IPS-20b (cell line): ENCODE results near the gene ADI1.

ENCODE experiments used
- H3K27ac ChIP-seq: one replicate; pipeline ENCODE4 v1.5.1; 2013; ENCODE audit warnings: low read length
- H3K27me3 ChIP-seq: 2 replicates; pipeline ENCODE4 v1.6.1; 2013; ENCODE audit warnings: mild to moderate bottlenecking, low read length, inconsistent platforms; ENCODE audit not compliant: insufficient read depth
- H3K36me3 ChIP-seq: 2 replicates; pipeline ENCODE4 v1.6.1; 2013; ENCODE audit warnings: low read depth, mild to moderate bottlenecking, inconsistent platforms, low read length, moderate library complexity; ENCODE audit not compliant: insufficient read depth
- H3K4me1 ChIP-seq: 2 replicates; pipeline ENCODE4 v1.6.1; 2013; ENCODE audit warnings: mild to moderate bottlenecking, control low read depth, inconsistent platforms, low read length, moderate library complexity; ENCODE audit not compliant: insufficient read depth
- H3K4me3 ChIP-seq: 2 replicates; pipeline ENCODE4 v1.5.1; 2013; ENCODE audit warnings: mild to moderate bottlenecking, low read length, inconsistent platforms
- H3K9ac ChIP-seq: 2 replicates; pipeline ENCODE4 v1.6.1; 2013; ENCODE audit warnings: low read depth, mild to moderate bottlenecking, inconsistent platforms, low read length, moderate library complexity
- H3K9me3 ChIP-seq: 2 replicates; pipeline ENCODE4 v1.6.1; 2013; ENCODE audit warnings: mild to moderate bottlenecking, low read depth, low read length, inconsistent platforms; ENCODE audit not compliant: insufficient read depth

The ADI1 gene

DNA sequence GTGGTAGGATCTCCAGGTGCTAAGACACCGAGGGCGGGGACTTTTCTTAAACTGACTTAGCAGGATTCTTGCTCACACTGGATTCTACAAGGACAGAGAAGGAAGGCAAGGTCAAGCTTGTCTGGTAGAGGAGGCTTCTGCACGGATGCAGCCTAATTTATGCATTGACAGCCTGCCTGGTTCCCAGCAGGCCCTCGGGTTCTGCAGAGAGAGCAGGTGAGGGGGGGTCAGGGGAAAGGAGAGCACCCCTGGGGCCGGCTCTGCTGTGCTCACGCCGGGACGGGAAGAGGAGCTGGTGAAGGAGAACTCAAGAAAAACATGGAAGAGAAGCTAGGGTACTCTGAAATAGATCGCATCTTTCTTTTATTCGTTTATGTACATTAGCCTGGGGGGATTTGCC lies 46.4 kb downstream of the ADI1 start:
- peaks cover 16% of the 10 kb centered on the region for H3K36me3 ChIP-seq

DNA sequence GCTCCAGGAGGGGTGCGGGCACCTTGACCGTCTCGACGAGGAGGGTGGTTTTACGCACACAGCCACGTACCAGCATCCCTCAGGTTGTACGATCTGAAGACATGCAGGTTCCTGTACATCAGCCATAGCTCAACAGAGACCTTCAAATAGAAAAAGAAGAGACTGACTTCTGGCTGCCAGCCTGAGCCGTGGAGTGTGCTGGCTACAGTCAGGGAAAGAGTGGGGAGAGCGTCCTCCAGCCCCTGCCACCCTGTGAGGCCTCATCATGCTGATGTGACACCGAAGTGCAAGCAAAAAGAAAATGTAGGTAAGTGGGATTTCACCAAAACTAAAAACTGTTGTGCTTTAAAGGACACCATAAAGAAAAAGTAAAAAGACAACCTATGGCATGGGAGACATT lies 47.0 kb downstream of the ADI1 start:
- Histone ChIP-seq H3K9me3 (no peaks in the 10 kb centered on the region), H3K4me1 (no peaks in the 10 kb centered on the region), H3K4me3 (no peak overlapping the region), H3K36me3 (peaks cover 23% of the 10 kb centered on the region), H3K27me3 (no peaks in the 10 kb centered on the region), H3K9ac (no peak overlapping the region), H3K27ac (no peak overlapping the region)

More for the DNA sequence above, 46.4 kb downstream of the ADI1 start:
- Histone ChIP-seq H3K9ac (no peak overlapping the region), H3K9me3 (no peaks in the 10 kb centered on the region), H3K27me3 (no peaks in the 10 kb centered on the region), H3K4me1 (no peaks in the 10 kb centered on the region), H3K4me3 (no peak overlapping the region), H3K27ac (no peak overlapping the region)

DNA sequence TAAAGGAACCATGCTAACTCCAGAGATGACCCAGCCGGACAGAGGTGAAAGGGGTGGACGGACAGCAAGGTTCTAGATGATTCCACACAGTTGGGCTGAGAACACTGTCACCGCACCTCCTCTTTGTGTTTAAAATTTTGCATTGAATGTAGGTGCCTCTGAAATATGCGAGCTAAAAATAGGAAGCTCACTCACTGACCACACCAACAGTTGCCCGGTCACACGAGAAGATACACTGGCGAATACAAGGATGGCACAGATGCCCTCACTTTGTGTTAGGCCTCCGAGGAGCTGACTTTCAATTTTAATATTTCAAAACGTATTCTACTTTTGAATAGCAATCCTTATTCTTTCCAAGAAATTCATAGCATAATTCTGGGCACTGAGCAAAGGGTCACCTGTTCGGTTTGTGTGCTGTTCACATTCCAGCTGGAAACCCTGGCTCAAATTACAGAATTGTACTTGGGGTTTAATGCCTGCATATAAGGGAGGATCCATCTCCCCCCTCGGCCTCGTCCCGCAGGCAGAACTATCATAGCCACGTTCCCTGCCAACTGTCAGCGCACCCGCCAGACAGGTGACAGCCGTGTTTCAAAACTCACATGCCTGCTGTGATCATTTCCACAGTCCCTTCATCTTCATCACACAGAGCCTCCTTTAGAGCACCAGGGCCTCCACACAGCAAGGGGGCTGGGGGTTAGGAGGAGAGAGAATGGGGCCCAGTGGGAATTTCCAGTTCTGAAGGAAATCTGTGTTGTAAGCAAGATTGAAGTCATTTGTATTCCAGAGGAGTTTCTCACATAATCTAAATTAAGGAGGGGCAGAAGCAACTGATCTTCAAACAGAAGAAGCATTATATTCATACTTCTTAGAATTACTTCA lies 48.2 kb downstream of the ADI1 start:
- Histone ChIP-seq H3K4me3 (no peak overlapping the region), H3K27me3 (no peaks in the 10 kb centered on the region), H3K4me1 (no peaks in the 10 kb centered on the region), H3K9ac (no peak overlapping the region), H3K27ac (no peak overlapping the region), H3K9me3 (no peaks in the 10 kb centered on the region), H3K36me3 (peaks cover 28% of the 10 kb centered on the region)

DNA sequence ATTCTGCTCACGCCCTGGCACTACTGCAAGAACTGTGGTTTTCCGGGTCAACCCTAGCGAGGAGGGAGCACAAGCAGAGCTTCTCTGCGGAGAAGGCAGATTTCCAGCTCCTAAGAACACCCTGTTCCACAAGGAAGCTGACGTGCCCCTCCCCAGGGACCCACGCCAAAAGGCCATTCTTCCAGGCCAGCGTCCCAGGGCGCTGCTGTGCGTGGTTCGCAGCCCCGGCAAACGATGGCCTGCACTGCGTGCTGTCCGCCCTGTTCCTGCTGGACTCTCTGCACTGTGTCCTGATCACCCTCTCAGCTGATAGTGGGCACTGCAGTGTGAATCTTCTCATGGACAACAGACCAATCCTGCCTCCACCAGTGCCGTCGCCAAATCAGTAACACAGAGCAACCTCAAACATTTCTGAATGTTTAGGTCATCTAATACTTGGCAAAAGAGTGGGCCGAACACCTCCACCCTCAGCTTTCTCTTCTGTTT lies 49.1 kb downstream of the ADI1 start:
- H3K27me3 ChIP-seq = no peaks in the 10 kb centered on the region
- H3K36me3 ChIP-seq = peaks cover 28% of the 10 kb centered on the region
- H3K4me1 ChIP-seq = no peaks in the 10 kb centered on the region
- H3K9ac ChIP-seq = no peak overlapping the region
- H3K9me3 ChIP-seq = no peaks in the 10 kb centered on the region
- no peak overlapping the region for H3K4me3 ChIP-seq
- H3K27ac ChIP-seq = no peak overlapping the region

DNA sequence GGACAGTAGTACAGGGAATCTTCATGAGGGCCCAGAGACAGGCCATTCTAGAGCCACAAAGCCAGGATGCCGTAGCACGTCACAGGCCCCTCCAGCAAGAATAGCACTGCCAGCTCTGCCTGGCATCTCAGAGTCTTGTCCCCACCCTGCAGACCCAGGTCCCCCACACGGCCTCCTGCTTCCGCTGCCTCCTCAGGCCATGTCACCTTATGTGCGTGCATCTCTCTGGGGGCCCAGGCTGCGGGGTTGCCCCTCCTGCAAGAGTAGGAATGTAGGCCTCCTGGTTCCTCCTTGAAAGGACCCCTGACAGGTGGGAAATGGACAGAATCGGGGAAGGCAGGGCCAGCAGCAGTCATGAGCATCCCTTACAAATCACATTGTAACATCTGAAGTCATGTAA lies 49.8 kb downstream of the ADI1 start:
- H3K4me3 ChIP-seq = no peak overlapping the region
- no peaks in the 10 kb centered on the region for H3K4me1 ChIP-seq
- no peak overlapping the region for H3K9ac ChIP-seq
- peaks cover 28% of the 10 kb centered on the region for H3K36me3 ChIP-seq
- no peak overlapping the region for H3K27ac ChIP-seq
- no peaks in the 10 kb centered on the region for H3K9me3 ChIP-seq
- no peaks in the 10 kb centered on the region for H3K27me3 ChIP-seq

DNA sequence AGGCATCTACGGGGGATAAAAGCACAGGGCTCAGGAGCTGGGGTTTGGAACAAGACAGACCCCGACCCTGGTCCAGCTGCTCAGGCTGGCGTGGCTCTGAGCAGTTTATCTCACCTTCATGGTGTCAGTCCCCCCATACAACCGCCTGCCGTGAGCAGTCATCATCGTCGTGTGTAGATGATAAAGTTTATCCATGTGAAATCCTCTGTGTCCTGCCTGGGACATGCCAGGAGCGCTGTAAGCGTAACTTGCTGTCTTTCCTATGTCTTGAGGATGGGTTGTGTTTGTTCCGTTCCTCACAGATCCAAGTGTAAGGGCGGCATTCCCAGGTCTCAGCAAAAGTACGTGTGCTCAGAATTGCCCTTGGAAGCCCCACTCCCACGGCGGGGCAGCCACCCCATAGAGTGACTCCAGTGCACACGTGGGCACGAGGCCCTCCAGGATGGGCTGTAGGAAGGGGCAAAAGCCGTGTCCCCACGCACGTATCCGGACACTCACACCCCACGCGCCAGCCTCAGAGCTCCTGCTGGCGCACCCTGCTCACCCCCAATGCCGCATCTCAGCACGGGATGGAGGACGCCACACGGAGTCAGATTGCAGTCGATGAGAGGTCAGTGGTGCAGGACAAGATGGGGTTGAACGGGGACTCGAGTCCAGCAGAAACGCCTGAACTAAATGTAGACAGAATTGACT lies 50.9 kb downstream of the ADI1 start:
- Histone ChIP-seq H3K4me3 (no peak overlapping the region), H3K27ac (no peak overlapping the region), H3K36me3 (peaks cover 28% of the 10 kb centered on the region), H3K27me3 (no peaks in the 10 kb centered on the region), H3K4me1 (no peaks in the 10 kb centered on the region), H3K9ac (no peak overlapping the region), H3K9me3 (no peaks in the 10 kb centered on the region)

DNA sequence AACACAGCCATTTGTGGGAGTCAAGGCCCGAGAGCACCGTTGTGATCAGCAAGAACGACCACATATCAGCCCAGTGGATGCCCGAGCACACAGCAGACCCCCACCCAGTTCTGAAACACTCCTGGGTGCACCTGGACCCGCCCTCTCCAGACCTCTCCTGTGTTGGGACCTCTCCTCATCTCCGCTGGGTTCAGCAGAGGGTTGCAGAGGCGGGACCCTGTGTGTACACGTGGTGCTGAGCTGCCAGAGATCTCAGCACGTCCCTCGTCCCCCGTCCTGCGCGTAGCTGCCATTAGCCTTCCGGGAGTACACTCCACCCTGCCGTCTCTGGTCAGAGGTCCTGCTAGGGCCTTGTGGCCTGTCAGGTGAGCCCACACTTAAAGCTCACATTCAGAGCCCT lies 51.7 kb downstream of the ADI1 start:
- no peak overlapping the region for H3K9ac ChIP-seq
- no peaks in the 10 kb centered on the region for H3K9me3 ChIP-seq
- no peak overlapping the region for H3K4me3 ChIP-seq
- peaks cover 26% of the 10 kb centered on the region for H3K36me3 ChIP-seq
- no peaks in the 10 kb centered on the region for H3K27me3 ChIP-seq
- H3K27ac ChIP-seq = no peak overlapping the region
- no peaks in the 10 kb centered on the region; the same call in 1 of the 2 replicates for H3K4me1 ChIP-seq

DNA sequence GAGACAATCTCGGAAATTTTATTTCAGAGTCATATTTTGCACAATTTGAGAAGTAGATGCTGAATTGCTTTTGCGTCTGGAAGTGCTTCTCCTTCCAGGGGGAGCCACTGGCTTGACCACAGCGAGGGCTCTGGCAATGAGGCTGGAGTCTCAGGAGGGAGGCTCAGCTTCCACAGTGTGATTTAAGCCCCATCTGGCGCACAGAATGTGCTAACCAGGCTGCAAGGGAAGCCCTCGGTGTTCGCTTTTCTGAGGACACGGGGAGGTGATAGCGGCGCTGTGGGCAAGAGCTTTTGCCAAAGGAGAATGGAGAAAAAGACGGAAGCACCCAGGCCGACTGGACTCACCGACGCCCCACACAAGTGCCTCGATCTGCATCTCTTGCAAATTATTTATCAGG lies 52.4 kb downstream of the ADI1 start:
- H3K4me3 ChIP-seq = no peak overlapping the region
- no peak overlapping the region for H3K9ac ChIP-seq
- no peak overlapping the region for H3K27ac ChIP-seq
- H3K4me1 ChIP-seq = peaks cover 2% of the 10 kb centered on the region; the same call in 1 of the 2 replicates
- H3K36me3 ChIP-seq = peaks cover 22% of the 10 kb centered on the region; the same call in 1 of the 2 replicates
- no peaks in the 10 kb centered on the region for H3K9me3 ChIP-seq
- no peaks in the 10 kb centered on the region for H3K27me3 ChIP-seq

DNA sequence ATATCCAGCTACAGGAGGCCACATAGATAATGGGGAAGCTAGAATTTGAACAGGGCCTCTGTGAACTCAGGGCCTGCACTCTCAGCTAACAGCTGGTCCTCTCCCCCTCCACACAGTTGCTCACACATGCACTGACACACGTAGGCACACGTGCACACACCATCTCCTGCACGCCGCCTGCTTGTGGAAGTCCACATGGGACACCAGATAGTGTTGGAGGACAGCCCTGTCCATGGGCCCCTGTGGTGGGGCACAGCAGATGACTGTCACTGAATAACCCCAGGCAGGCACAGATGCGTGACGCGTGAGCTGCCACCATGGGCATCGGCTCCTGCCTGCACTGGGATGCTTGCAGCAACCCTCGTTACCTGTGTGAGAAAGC lies 52.9 kb downstream of the ADI1 start:
- Histone ChIP-seq H3K27ac (no peak overlapping the region), H3K36me3 (peaks cover 22% of the 10 kb centered on the region; the same call in 1 of the 2 replicates), H3K4me3 (no peak overlapping the region), H3K9ac (no peak overlapping the region), H3K27me3 (no peaks in the 10 kb centered on the region), H3K9me3 (no peaks in the 10 kb centered on the region), H3K4me1 (peaks cover 5% of the 10 kb centered on the region; the same call in 1 of the 2 replicates)

DNA sequence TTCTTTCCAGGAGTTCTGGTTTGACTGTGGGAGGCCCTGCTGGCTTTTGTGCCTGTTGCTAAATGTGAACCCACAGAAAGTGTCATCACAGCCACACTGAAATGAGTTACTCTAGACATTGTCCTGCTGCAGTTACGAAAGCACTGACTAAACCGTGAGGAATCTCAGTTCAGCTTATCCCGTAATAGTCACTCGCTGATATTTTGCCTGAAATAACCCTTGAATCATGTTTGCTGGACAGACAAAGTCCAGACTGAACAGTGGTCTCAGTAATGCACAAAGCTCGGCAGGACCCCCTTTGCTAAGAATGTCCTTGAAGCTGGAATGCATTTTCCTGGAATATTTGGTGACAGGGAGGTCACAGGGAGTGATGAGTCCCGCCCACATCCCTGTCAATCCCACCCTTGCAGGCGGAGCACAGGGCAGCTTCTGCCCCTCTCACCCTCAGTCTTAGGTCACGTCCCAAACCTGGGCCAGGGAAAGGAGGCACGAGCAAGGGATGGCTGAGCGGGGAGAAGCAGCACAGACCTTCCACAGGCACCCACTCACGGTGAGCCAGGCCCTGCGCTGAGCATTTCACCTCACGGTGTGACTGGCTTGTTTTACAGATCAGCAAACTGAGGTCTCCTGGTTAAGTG lies 53.4 kb downstream of the ADI1 start:
- Histone ChIP-seq H3K36me3 (peaks cover 22% of the 10 kb centered on the region; the same call in 1 of the 2 replicates), H3K4me1 (peaks cover 5% of the 10 kb centered on the region; the same call in 1 of the 2 replicates), H3K9ac (no peak overlapping the region), H3K27ac (no peak overlapping the region), H3K27me3 (no peaks in the 10 kb centered on the region), H3K4me3 (no peak overlapping the region), H3K9me3 (no peaks in the 10 kb centered on the region)

DNA sequence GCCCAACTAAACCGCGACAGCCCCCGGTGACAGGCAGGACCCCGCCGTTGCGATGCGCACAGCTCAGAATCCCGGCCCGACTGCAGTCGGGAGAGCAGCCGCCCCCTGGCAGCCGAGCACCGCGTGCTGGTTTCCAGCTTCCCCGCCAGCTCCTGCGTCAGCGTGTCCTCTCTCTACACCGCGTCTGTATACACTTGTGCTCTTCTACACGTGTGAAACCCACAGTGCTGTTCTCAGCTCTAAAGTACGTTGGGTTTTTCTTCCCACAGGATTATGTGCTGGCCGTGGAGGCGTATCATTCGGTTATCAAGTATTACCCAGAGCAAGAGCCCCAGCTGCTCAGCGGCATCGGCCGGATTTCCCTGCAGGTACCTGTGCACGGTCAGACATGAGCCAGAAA lies 54.0 kb downstream of the ADI1 start:
- peaks cover 22% of the 10 kb centered on the region; the same call in 1 of the 2 replicates for H3K36me3 ChIP-seq
- no peak overlapping the region for H3K4me3 ChIP-seq
- no peaks in the 10 kb centered on the region for H3K9me3 ChIP-seq
- no peaks in the 10 kb centered on the region for H3K27me3 ChIP-seq
- H3K27ac ChIP-seq = no peak overlapping the region
- H3K4me1 ChIP-seq = peaks cover 5% of the 10 kb centered on the region; the same call in 1 of the 2 replicates
- H3K9ac ChIP-seq = no peak overlapping the region
